OCI-LY1 (cell line): ENCODE data around the gene UNG.

Source experiments
- H2AFZ ChIP-seq: fragments of 200-600 bp; sonication (generic), shearing (Covaris generic); 2 replicates; pipeline ENCODE4 v1.6.0; 2014; ENCODE audit warnings: antibody characterized with exemption, mild to moderate bottlenecking, low read length
- H3F3A ChIP-seq: fragments of 200-600 bp; sonication (generic), shearing (Covaris generic); 2 replicates; pipeline ENCODE4 v1.6.0; 2014; ENCODE audit warnings: mild to moderate bottlenecking, antibody characterized with exemption, low read length, moderate library complexity; ENCODE audit not compliant: insufficient read depth
- H3K27ac ChIP-seq: fragments of 200-600 bp; sonication (generic); 2 replicates; pipeline ENCODE4 v1.5.1; 2014; ENCODE audit warnings: low read length, mixed run types, mild to moderate bottlenecking, low read depth; ENCODE audit not compliant: poor library complexity, severe bottlenecking
- H3K27me3 ChIP-seq: fragments of 200-600 bp; sonication (generic); 2 replicates; pipeline ENCODE4 v1.6.0; 2014; ENCODE audit warnings: antibody characterized with exemption, mild to moderate bottlenecking, low read length, moderate library complexity; ENCODE audit not compliant: insufficient read depth
- H3K36me3 ChIP-seq: fragments of 200-600 bp; sonication (generic); 2 replicates; pipeline ENCODE4 v1.6.1; 2014; ENCODE audit warnings: mild to moderate bottlenecking, antibody characterized with exemption, low read length, moderate library complexity, mixed read lengths; ENCODE audit not compliant: insufficient read depth
- H3K4me1 ChIP-seq: fragments of 200-600 bp; sonication (generic); 2 replicates; pipeline ENCODE4 v1.5.1; 2014; ENCODE audit warnings: mild to moderate bottlenecking, low read length, moderate library complexity; ENCODE audit not compliant: insufficient read depth, severe bottlenecking
- H3K4me2 ChIP-seq: fragments of 200-600 bp; sonication (generic), shearing (Covaris generic); 2 replicates; pipeline ENCODE4 v1.6.1; 2014; ENCODE audit warnings: low read length
- H3K4me3 ChIP-seq: fragments of 200-600 bp; sonication (generic); 2 replicates; pipeline ENCODE4 v1.5.1; 2014; ENCODE audit warnings: low read length, low read depth, mild to moderate bottlenecking, mixed read lengths; ENCODE audit not compliant: poor library complexity, severe bottlenecking
- H3K79me2 ChIP-seq: fragments of 200-600 bp; shearing (Covaris generic); 2 replicates; pipeline ENCODE4 v1.6.1; 2016; ENCODE audit warnings: mixed run types, low read length, mixed read lengths; ENCODE audit not compliant: insufficient read depth
- H3K9ac ChIP-seq: fragments of 200-600 bp; sonication (generic), shearing (Covaris generic); 2 replicates; pipeline ENCODE4 v1.6.1; 2014; ENCODE audit warnings: mild to moderate bottlenecking, low read length, mixed read lengths
- H3K9me2 ChIP-seq: fragments of 200-600 bp; sonication (generic), shearing (Covaris generic); 2 replicates; pipeline ENCODE4 v1.6.1; 2014; ENCODE audit warnings: low read depth, mild to moderate bottlenecking, low read length, mixed read lengths
- H3K9me3 ChIP-seq: fragments of 200-600 bp; shearing (Covaris generic); 2 replicates; pipeline ENCODE4 v1.6.1; 2014; ENCODE audit warnings: low read length, mixed read lengths
- H4K20me1 ChIP-seq: fragments of 200-600 bp; sonication (generic), shearing (Covaris generic); 2 replicates; pipeline ENCODE4 v1.6.0; 2016; ENCODE audit warnings: mild to moderate bottlenecking, low read length; ENCODE audit not compliant: insufficient read depth
- CTCF ChIP-seq: fragments of 200-600 bp; sonication (generic), shearing (Covaris generic); IDR thresholded peaks from 2 replicates; pipeline ENCODE4 v1.5.1; 2017; ENCODE audit warnings: mild to moderate bottlenecking, antibody characterized with exemption, low read length, moderate library complexity, mixed read lengths
- EZH2 ChIP-seq: fragments of 200-600 bp; sonication (generic), shearing (Covaris generic); IDR thresholded peaks from 2 replicates; pipeline ENCODE4 v1.8.0; 2017; ENCODE audit warnings: borderline replicate concordance, mixed run types, mild to moderate bottlenecking, antibody characterized with exemption, low read length, moderate library complexity, mixed read lengths

The UNG gene

GRCh38 chr12:109064143-109064542 is 33.3 kb upstream of the UNG start:
- H3F3A ChIP-seq: no peaks in the 10 kb centered on the region
- no peaks in the 10 kb centered on the region for H3K79me2 ChIP-seq
- no peak overlapping the region for H2AFZ ChIP-seq
- peaks cover 21% of the 10 kb centered on the region; the same call in 1 of the 2 replicates for H3K36me3 ChIP-seq
- no peak for TF ChIP-seq EZH2
- no peak overlapping the region for H3K27ac ChIP-seq
- no peaks in the 10 kb centered on the region for H3K27me3 ChIP-seq
- H3K9me3 ChIP-seq: no peaks in the 10 kb centered on the region
- H3K4me2 ChIP-seq: no peak overlapping the region
- no peak overlapping the region for H3K9ac ChIP-seq
- H4K20me1 ChIP-seq: no peaks in the 10 kb centered on the region
- no peaks in the 10 kb centered on the region for H3K9me2 ChIP-seq
- H3K4me3 ChIP-seq: no peak overlapping the region
- peaks cover 6% of the 10 kb centered on the region for H3K4me1 ChIP-seq

- Histone ChIP-seq H3K36me3 (peaks cover 21% of the 10 kb centered on the region; the same call in 1 of the 2 replicates), H3K9me2 (no peaks in the 10 kb centered on the region), H3K27me3 (no peaks in the 10 kb centered on the region), H3K4me2 (no peak overlapping the region), H3K79me2 (no peaks in the 10 kb centered on the region), H3K4me1 (peaks cover 6% of the 10 kb centered on the region), H4K20me1 (no peaks in the 10 kb centered on the region), H2AFZ (no peak overlapping the region), H3F3A (no peaks in the 10 kb centered on the region), H3K9ac (no peak overlapping the region), H3K9me3 (no peaks in the 10 kb centered on the region), H3K27ac (no peak overlapping the region), H3K4me3 (no peak overlapping the region)
- TF ChIP-seq CTCF: no peak
These were observed 32.1 kb upstream of the UNG start for GRCh38 chr12:109065154-109065852.

GRCh38 chr12:109065853-109066193 is 31.6 kb upstream of the UNG start:
- Histone ChIP-seq H3K9ac (no peak overlapping the region), H4K20me1 (no peaks in the 10 kb centered on the region), H3F3A (no peaks in the 10 kb centered on the region), H3K4me1 (peaks cover 6% of the 10 kb centered on the region), H3K9me3 (no peaks in the 10 kb centered on the region), H3K4me3 (no peak overlapping the region), H2AFZ (no peak overlapping the region), H3K36me3 (peaks cover 21% of the 10 kb centered on the region; the same call in 1 of the 2 replicates), H3K9me2 (no peaks in the 10 kb centered on the region), H3K27me3 (no peaks in the 10 kb centered on the region), H3K79me2 (no peaks in the 10 kb centered on the region), H3K4me2 (no peak overlapping the region), H3K27ac (no peak overlapping the region)
- TF ChIP-seq CTCF (no peak), EZH2 (no peak)
